NCI-H2107 (cell line): ENCODE data around the gene SUCNR1.
"Not testable (repeated sequence)": the region's sequence is repeated elsewhere in the genome, so short reads cannot be mapped to it uniquely, and the experiment has no call there.

Experiments used
- DNase-seq: peaks from one replicate; lab custom pipeline; 2025; lab: John Stamatoyannopoulos, UW

The SUCNR1 gene

GRCh38 chr3:151871639-151872468 is 1.6 kb upstream of the SUCNR1 start:
- DNase-seq: no peak

- DNase-seq: not testable (repeated sequence)
Measured at GRCh38 chr3:151874079-151874478, 636 bp downstream of the SUCNR1 start.

GRCh38 chr3:151875759-151876158 is 2.3 kb downstream of the SUCNR1 start:
- DNase-seq: no peak

- no peak for DNase-seq
Measured at GRCh38 chr3:151877269-151877668, 3.8 kb downstream of the SUCNR1 start.

- no peak for DNase-seq
Measured at GRCh38 chr3:151878465-151878864, 5.0 kb downstream of the SUCNR1 start.

- no peak for DNase-seq
Measured at GRCh38 chr3:151879037-151879436, 5.6 kb downstream of the SUCNR1 start.

GRCh38 chr3:151879679-151880415 is 6.4 kb downstream of the SUCNR1 start:
- DNase-seq: no peak

GRCh38 chr3:151880416-151880690 is 6.9 kb downstream of the SUCNR1 start:
- DNase-seq: no peak

- DNase-seq: no peak
Measured at GRCh38 chr3:151881137-151881536, 7.7 kb downstream of the SUCNR1 start.

- DNase-seq: not testable (repeated sequence)
Measured at GRCh38 chr3:151885397-151885796, 12.0 kb downstream of the SUCNR1 start.

GRCh38 chr3:151887450-151888211 is 14.2 kb downstream of the SUCNR1 start:
- DNase-seq: not testable (repeated sequence)

- peak; percentile 46 for DNase-seq
Measured at GRCh38 chr3:151890721-151891141, 17.3 kb downstream of the SUCNR1 start.

- DNase-seq: no peak
Measured at GRCh38 chr3:151891721-151892120, 18.3 kb downstream of the SUCNR1 start.

GRCh38 chr3:151894219-151894618 is 20.8 kb downstream of the SUCNR1 start:
- DNase-seq: no peak

GRCh38 chr3:151895478-151896241 is 22.2 kb downstream of the SUCNR1 start:
- no peak for DNase-seq

GRCh38 chr3:151896246-151897012 is 23.0 kb downstream of the SUCNR1 start:
- DNase-seq: no peak

- not testable (repeated sequence) for DNase-seq
Measured at GRCh38 chr3:151898121-151898520, 24.7 kb downstream of the SUCNR1 start.

- DNase-seq: not testable (repeated sequence)
Measured at GRCh38 chr3:151898564-151899261, 25.3 kb downstream of the SUCNR1 start.

GRCh38 chr3:151899996-151900395 is 26.6 kb downstream of the SUCNR1 start:
- DNase-seq: no peak

GRCh38 chr3:151900460-151900859 is 27.0 kb downstream of the SUCNR1 start:
- DNase-seq: no peak
